HAP-1 (cell line): Measurements from ENCODE around the gene RND3.

Source experiments
- DNase-seq, 2 experiments: peaks; one replicate each; pipeline ENCODE4 v3.0.0-alpha.2; 2016 to 2020; ENCODE audit warnings: low spot score in 2 of 2
- H3K27me3 ChIP-seq: fragments of 250-450 bp; sonication (Bioruptor Pico); 2 replicates; pipeline ENCODE4 v1.5.1; 2020; ENCODE audit warnings: low read depth, mild to moderate bottlenecking, moderate library complexity
- H3K36me3 ChIP-seq: fragments of 250-450 bp; sonication (Bioruptor Pico); replicated peaks from 2 replicates; pipeline ENCODE4 v1.5.1; 2020; ENCODE audit warnings: mild to moderate bottlenecking
- H3K4me1 ChIP-seq: fragments of 250-450 bp; sonication (Bioruptor Pico); 2 replicates; pipeline ENCODE4 v1.5.1; 2020; ENCODE audit warnings: mild to moderate bottlenecking
- H3K4me3 ChIP-seq: fragments of 250-450 bp; sonication (Bioruptor Pico); 2 replicates; pipeline ENCODE4 v1.5.1; 2020; ENCODE audit warnings: mild to moderate bottlenecking, moderate library complexity
- H3K9me3 ChIP-seq: fragments of 250-450 bp; sonication (Bioruptor Pico); 2 replicates; pipeline ENCODE4 v1.5.1; 2020; ENCODE audit warnings: mild to moderate bottlenecking, moderate library complexity
- in situ Hi-C: fragments of 300-500 bp; cut with MboI; formaldehyde crosslinking; loops from 3 replicates; pipeline ENCODE4 v1.14.3; 2020; ENCODE audit warnings: low sequenced_read_pairs, inconsistent platforms, mixed read lengths

The RND3 gene

DNA sequence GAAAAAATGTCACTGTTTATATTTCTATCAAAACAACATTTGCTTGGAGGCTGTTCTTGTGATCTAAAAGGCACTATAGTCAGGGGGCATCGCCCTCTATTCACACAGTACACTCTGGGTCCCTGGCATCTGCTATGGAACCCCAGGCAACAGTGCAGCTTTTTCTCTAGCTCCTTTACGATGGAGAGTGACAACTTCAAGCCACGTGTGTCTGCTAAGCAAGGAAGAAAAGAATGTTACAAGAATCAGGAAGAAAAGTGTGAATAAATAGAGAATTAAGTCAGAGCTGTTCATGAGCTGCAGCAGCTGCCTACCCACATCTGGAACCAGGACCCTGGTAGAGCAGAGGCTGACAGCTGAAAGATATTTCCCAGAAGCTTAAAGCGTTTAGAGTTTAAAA is 11.2 kb downstream of the RND3 start:
- no peak for DNase-seq
- Histone ChIP-seq H3K36me3 (no peaks in the 10 kb centered on the region), H3K9me3 (no peaks in the 10 kb centered on the region), H3K27me3 (no peaks in the 10 kb centered on the region), H3K4me1 (peaks cover 12% of the 10 kb centered on the region), H3K4me3 (no peak overlapping the region)
- in situ Hi-C loops = no loop called here

DNA sequence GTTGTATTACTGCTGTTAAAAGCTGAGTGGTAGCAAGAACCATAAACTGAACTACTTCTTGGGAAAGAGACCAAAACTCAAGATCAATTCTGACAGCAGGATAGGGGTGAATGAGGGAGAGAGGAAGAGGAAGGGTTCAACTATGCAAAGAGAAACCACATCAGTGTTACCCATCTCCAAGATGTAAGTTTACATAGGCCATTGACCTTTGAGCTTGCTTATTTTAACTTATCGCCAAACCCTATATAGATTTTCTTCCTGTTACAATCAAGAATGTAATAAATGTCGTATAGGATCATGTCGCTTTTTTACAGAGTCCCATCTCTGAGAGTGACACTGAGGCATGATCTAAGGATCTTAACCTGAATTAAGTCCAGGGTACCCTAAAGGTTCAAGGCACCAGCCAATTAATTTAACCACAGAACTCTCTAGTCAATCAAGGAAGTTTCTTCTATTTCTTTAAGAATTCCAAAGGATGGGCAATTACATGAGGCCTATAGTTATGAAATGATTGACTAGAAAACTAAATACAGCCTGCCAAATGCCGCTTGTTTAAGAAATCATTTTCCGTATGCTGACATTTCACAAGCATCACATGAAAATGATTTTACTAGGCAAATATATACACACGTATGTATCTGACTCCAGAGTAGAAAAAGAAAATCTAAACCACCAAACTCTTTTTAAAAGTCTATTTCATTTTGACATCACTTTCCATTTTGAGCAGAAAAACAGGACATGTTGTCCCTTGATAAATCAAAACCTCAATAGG is 11.8 kb downstream of the RND3 start:
- Histone ChIP-seq H3K9me3 (no peaks in the 10 kb centered on the region), H3K27me3 (no peaks in the 10 kb centered on the region), H3K4me1 (peaks cover 10% of the 10 kb centered on the region), H3K36me3 (no peaks in the 10 kb centered on the region; the same call in 1 of the 2 replicates), H3K4me3 (no peak overlapping the region)
- in situ Hi-C loops = no loop called here
- no peak for DNase-seq

DNA sequence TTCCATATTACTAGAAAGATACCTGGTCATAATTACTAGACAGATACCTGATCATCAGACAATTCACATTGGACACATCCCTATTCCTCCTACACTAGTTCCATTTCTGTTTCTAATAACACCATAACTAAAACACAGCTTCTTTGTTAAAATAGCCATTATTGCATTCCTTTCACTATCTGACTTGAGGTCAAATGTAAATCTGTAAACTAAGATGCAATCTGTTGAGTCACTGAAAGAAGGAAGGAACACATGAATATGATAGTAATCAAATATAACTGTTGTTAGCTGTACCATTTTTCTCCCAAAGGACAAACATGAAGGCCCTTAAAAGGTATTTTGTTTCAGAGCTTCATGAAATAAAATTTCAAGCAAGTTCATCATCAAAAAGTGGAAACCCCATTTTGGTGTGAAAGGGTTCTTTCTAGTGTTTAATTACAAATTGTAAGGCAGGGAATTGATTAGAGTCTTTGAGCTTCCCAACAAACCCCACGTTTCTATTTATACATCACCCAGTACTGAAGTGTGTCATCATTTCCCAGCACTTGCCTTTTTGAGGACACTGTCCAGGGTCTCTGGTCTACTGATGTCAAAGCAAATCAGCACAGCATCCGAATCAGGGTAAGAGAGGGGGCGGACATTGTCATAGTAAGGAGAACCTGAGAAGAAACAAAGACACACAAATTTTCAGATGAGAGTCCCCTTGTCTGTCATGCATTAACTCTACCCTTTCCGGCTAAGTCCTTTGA is 13.0 kb downstream of the RND3 start:
- Histone ChIP-seq H3K36me3 (peaks cover 4% of the 10 kb centered on the region), H3K4me1 (peaks cover 10% of the 10 kb centered on the region), H3K4me3 (no peak overlapping the region), H3K9me3 (no peaks in the 10 kb centered on the region), H3K27me3 (no peaks in the 10 kb centered on the region)
- in situ Hi-C loops = no loop called here
- DNase-seq = no peak

DNA sequence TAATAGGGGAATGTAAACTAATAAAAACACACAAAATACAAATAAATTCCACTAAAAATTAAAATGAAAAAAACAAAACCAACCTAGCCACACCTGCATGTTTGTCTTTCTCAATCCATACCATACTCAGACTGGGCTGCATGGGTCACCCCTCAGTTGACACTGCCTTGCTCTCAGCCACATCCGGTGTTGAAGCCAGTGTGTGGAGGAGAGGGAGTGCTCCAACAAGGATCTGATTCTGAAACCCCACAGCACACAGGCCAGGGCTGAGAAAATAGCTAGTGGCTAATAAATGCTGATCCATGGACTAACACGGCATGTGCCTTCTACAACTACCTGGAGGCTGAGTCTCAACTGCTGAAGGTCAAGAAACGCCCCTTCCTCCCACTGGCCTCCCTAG is 13.7 kb downstream of the RND3 start:
- H3K4me3 ChIP-seq = no peak overlapping the region
- H3K4me1 ChIP-seq = peaks cover 8% of the 10 kb centered on the region
- no peak for DNase-seq
- no peaks in the 10 kb centered on the region for H3K27me3 ChIP-seq
- H3K9me3 ChIP-seq = no peaks in the 10 kb centered on the region
- in situ Hi-C loops = no loop called here
- peaks cover 4% of the 10 kb centered on the region for H3K36me3 ChIP-seq

DNA sequence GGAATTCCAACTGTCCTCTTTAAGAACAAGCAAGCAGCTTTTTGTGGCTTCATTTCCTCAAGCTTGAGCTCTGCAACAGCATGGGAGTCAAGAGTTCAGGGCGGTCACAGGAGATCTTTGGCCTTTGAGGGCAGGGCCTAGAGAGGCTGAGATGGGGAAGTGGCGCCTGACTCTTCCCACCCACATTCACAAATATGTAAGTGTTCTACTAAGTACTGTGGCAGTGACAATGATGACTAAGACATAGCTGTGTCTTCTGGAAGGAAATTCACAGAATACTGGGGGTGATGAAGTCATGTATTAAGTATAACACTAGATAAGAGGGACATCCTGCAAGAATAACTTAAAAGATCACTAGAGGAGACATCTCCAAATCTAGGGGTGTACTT is 15.0 kb downstream of the RND3 start:
- DNase-seq = no peak
- Histone ChIP-seq H3K9me3 (no peaks in the 10 kb centered on the region), H3K4me1 (no peaks in the 10 kb centered on the region; the same call in 1 of the 2 replicates), H3K4me3 (no peak overlapping the region), H3K36me3 (peaks cover 4% of the 10 kb centered on the region), H3K27me3 (no peaks in the 10 kb centered on the region)
- in situ Hi-C loops = no loop called here

DNA sequence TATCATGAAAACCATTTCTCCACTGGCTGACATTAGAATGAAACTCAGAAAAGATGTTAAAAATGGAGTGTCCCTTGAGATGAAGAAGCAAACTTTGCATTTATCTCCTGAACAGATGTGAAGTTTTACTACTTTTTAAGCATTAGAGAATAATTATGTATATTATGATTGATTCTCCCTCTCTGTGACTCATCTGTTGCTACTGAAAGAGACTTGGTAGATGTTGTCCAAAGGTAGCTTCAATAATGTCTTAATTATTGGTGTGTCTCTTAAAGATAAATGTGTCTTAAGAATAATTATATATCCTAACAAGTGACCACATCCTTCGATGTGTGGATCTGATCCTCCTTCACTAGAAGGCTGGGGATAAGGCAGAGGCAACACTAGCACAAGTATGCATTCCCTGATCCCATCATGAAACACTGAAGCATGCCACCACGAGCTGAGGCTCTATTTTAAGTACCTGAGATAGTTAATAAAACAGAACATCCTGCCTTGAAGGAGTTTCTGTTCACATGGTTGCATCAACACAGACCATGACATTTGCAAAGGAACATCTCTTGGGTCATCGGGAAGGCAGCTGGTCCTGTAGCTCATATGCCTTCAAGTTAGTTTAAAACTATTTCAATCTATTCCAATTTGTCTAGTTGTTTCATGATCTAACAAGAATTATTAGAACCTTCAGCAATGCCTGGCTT is 15.5 kb downstream of the RND3 start:
- DNase-seq = no peak
- H3K36me3 ChIP-seq = peaks cover 4% of the 10 kb centered on the region
- peaks cover under 1% of the 10 kb centered on the region; the same call in 1 of the 2 replicates for H3K4me1 ChIP-seq
- H3K9me3 ChIP-seq = no peaks in the 10 kb centered on the region
- H3K4me3 ChIP-seq = no peak overlapping the region
- H3K27me3 ChIP-seq = no peaks in the 10 kb centered on the region
- in situ Hi-C loops = no loop called here

DNA sequence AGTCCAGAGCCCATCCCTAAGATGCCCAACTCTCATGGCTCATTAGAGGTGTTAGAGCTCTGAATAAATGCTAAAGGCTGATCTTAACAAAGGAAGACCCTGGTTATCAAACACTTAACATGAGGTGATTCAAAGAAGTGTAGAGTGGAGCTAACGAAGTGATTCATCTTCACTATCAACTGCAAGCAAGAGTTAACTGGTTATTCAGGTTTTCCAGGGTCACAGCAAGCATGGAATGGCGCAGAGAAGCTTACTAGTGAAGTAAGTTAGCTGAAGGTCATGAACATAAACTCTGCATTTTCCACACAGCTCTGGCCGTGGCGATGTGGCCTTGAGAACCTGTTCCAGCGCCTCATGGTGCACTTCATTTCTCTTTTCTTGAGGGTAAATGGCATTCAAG is 17.0 kb downstream of the RND3 start:
- Histone ChIP-seq H3K27me3 (no peaks in the 10 kb centered on the region), H3K4me3 (no peak overlapping the region), H3K9me3 (no peaks in the 10 kb centered on the region), H3K4me1 (peaks cover 3% of the 10 kb centered on the region; the same call in 1 of the 2 replicates), H3K36me3 (peaks cover 4% of the 10 kb centered on the region)
- no peak for DNase-seq
- in situ Hi-C loops = no loop called here

DNA sequence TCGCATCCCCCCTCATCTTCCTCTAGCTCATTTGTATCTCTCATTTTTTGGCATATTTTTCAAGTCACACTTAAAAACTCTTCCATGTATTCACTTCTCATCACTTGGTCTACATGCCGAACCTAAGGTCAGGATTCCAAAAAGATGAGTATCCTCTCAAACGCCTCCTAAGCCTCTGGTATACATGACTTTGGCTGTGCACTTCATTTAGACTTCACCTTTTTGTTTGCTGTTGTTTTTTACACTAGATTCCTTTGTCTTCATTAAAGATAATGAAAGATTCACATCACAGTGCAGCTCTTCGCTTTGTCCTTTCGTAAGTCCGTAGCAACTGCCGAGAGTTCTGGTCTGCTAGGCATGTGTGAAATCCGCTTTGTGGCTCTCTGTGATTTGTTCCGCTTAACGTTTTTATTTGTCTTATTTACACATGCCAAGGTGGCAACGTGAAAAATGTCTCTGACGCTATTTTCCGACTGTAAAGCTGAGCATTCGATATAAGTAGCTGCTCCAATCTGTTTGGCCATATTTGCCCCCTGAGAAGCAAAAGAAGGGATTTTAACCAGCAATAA is 17.7 kb downstream of the RND3 start:
- no peak for DNase-seq
- Histone ChIP-seq H3K36me3 (peaks cover 4% of the 10 kb centered on the region), H3K27me3 (no peaks in the 10 kb centered on the region), H3K4me3 (no peak overlapping the region), H3K9me3 (no peaks in the 10 kb centered on the region), H3K4me1 (peaks cover 3% of the 10 kb centered on the region; the same call in 1 of the 2 replicates)
- in situ Hi-C loops = no loop called here

DNA sequence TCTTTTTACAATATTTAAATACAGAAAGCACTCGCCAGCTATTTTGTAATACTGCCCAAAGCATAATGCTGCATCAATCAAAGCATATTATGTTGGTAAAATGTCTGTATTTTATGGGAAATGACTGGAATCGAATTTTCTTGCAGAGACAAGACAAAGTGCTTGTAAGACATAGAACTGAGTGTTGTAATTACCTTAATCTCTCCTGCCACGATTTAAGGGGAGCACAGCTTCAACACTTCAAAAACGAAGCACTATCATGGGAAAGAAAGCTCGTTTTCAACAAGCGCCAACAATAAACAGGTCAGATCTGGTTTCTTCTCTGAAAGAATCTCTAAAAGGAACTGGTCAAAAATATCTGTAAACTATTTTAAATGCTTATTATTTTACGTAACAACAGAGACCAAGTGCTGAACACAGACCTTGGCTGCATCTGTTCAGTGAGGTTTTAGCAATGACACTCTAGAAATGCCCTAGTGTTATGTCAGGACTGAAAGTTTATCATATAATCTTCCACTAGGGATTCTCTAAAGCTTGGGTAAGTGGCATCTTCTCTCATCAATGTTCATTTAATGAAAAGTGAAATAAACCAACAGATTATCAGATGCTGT is 19.0 kb downstream of the RND3 start:
- Histone ChIP-seq H3K9me3 (no peaks in the 10 kb centered on the region), H3K4me3 (no peak overlapping the region), H3K4me1 (peaks cover 3% of the 10 kb centered on the region; the same call in 1 of the 2 replicates), H3K27me3 (no peaks in the 10 kb centered on the region), H3K36me3 (peaks cover 4% of the 10 kb centered on the region)
- DNase-seq = no peak
- in situ Hi-C loops = no loop called here

DNA sequence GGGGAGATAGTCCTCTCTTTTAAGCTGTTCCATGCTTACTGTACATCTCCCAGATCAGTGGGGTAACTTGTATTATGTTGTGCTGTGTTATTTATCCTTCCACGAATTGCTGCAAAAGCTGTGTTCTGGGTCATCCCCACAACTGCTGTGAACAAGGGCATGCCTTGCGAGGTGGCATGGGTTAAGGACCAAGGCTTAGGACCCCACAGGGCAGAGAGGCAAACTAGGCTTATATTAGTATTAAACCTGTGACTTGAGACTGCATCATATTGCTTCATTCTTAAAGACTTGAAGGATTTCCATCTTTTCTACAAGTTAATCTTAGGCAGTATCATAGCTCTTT is 19.9 kb downstream of the RND3 start:
- Histone ChIP-seq H3K4me3 (no peak overlapping the region), H3K36me3 (peaks cover 4% of the 10 kb centered on the region), H3K9me3 (no peaks in the 10 kb centered on the region), H3K27me3 (no peaks in the 10 kb centered on the region), H3K4me1 (peaks cover 3% of the 10 kb centered on the region; the same call in 1 of the 2 replicates)
- in situ Hi-C loops = no loop called here
- no peak for DNase-seq

DNA sequence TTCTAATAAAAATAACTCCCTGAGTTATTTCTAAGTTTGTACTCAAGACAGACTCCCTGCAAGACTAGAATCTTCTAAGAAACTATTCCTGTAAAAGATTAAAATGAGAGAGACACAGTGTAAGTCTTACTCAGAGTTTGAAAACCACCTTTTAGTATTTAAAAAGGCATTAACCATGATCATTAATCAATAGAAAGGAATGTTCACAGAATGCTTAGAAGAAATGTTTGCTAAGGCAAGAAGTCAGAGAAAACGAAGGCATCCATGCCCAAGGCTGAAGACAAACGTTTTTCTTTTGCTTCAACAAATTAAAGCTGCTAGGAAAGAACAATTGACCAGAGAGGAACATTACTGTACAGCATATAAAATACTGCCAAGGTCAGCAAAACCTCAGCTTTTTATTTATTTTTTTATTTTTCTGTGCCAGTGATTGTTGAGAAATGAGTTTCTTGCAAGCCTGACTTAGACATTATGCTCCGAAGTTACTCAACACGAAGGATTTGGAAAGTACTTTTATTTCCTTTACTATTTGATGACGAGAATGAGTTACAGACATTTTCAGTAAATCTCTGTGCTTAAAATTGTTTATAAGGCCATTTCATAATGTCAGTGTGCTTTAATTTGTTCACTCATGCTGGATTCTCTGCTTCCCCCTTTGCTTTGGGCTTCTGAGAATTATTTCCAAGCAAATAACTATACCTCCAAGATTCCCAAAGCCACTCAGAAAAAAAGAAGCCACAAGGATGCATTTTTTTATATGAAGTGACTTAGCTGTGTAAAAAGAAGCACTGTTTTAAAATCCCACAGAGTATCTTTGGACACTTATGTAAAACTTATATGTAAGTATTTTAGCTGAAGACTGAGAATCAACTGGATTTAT is 20.5 kb downstream of the RND3 start:
- DNase-seq = no peak
- in situ Hi-C loops = no loop called here

DNA sequence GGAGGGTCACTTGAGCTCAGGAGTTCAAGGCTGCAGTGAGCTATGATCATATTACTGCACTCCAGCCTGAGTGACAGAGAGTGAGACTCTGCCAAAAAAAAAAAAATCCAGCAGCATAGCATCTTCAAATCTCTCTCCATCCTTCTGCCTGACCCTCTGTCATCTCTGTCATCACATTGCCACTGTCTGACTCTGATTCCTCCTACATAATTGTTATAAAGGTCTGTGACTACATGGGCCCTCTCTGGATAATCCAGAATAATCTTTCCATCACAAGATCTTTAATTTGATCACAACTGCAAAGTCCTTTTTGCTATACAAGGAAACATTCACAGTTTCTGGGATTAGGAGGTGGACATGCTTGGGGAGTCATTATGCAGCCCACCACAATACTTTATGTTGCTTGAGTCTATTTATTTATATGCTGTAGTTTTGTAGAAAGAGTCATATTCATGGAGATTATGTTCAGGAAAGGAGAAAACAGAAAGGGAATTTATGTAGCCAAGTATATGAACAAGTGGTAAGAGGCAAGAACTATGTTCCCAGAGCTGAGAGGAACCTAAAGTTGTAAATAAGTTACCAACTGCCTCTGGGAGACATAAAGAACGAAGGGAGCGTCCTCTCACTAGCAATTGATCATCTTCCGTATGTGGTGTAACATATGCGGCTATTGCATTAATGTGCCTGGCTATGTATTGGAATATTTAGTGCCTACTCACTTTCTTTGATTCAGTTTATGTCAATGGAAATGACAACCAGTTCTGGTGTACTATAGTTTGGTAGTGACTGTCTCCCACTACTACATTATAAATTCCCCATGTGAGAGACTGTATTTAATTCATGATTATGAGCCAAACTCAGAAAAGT is 21.5 kb downstream of the RND3 start:
- in situ Hi-C loops = no loop called here
- Histone ChIP-seq H3K4me1 (peaks cover 3% of the 10 kb centered on the region; the same call in 1 of the 2 replicates), H3K36me3 (peaks cover 4% of the 10 kb centered on the region)

More for the DNA sequence above, 20.5 kb downstream of the RND3 start:
- Histone ChIP-seq H3K9me3 (no peaks in the 10 kb centered on the region), H3K27me3 (no peaks in the 10 kb centered on the region), H3K4me3 (no peak overlapping the region), H3K4me1 (peaks cover 3% of the 10 kb centered on the region; the same call in 1 of the 2 replicates), H3K36me3 (peaks cover 4% of the 10 kb centered on the region)

More for the DNA sequence above, 21.5 kb downstream of the RND3 start:
- no peak for DNase-seq
- Histone ChIP-seq H3K4me3 (no peak overlapping the region), H3K27me3 (no peaks in the 10 kb centered on the region), H3K9me3 (no peaks in the 10 kb centered on the region)
